Activated CD4-positive, alpha-beta T cell treated with anti-CD3 and anti-CD28 coated beads, Interleukin-2, amount 50 U/mL, for 4 hours (primary cell): ENCODE data around the gene ASXL1.

Source experiments
- DNase-seq, 2 experiments: peaks; one replicate each; pipeline ENCODE4 v3.0.0-alpha.2; 2020

ASXL1 gene

DNA sequence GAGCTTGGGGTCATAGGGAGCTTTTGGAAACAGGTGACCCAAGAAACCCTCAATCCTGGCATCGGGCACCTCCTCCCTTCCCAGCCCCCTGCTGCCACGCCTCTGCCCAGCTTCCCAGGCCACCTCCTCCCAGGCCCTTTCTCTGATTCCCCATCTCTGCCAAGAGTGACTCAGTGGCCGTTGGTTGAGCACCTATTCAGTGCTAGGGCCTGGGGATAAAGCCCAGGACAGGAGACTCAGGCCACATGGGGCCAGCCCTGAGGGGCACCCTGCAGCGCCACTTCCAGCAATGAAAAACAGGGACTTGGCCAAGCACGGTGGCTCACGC is 110.1 kb downstream of the ASXL1 start:
- no peak for DNase-seq

DNA sequence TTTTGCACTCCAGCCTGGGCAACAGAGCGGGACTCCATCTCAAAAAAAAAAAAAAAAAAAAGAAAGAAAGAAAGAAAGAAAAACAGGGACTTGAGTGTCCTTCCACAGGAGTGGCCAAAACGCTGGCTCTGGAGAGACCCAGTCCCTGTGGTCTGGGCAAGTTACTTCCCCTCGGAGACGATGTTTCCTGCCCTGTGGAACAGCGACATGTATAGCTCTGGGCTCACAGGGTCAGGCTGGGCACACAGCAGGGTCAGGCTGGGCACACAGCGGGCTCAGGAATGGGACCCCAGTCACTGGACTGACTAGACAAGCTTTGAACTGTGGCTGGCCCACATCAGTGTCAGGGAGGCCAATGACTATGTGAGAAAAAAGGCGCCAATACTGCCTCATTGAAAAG is 110.7 kb downstream of the ASXL1 start:
- DNase-seq = no peak

DNA sequence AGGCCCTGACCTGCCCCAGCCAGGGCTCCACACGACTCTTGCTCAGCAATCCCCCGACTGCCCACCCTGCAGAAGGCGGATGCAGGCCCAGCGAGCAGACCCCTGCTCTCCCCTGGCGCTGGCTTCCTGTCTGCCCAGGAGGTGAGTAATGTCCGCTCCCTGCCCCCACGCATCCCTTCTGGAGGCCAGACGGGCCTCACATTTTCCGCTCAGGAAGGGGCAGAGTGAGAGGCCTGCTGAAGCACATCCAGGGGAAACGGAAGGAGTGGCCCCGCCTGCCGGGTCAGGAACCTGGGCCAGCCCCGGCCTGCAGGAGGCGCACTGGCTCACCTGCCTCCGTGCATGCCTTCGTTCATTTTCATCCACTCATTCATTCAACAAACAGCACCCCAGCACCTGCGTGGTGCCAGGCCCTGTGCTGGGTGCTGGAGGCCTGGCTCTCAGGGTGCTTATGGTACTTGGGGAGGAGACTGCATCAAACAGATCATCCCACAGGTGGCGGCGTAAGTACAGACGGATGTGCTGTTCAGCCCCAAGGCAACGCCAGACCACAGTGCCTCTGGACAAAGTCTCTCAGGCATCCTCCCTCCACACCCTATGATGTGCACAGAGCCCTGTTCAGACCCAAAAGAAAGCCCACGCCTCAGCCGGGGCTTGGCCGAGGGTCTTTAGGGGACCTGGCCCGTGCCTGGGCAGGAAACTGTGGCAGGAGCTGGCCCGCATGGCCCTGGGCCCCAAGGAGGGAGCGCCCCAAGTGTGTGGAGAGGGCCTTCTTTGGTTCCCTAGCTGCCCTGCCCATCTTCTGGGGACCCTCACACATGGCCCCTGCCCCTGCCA is 112.1 kb downstream of the ASXL1 start:
- no peak for DNase-seq

DNA sequence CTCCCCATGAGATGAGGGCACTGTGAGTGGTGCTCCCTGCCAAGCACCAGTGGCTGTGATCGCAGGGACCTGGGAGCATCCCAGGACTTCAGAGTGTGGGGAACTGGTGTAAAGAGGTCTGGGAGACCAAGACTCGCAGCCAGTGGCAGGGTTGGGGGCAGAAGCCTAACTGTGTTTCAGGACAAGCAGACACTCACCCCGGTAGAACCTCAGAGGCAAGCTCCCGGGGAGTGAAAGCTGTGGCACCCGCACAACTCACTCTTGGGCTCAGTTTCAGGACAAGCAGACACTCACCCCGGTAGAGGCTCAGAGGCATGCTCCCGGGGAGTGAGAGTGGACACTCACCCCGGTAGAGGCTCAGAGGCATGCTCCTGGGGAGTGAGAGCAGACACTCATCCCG is 112.8 kb downstream of the ASXL1 start:
- DNase-seq = no peak

DNA sequence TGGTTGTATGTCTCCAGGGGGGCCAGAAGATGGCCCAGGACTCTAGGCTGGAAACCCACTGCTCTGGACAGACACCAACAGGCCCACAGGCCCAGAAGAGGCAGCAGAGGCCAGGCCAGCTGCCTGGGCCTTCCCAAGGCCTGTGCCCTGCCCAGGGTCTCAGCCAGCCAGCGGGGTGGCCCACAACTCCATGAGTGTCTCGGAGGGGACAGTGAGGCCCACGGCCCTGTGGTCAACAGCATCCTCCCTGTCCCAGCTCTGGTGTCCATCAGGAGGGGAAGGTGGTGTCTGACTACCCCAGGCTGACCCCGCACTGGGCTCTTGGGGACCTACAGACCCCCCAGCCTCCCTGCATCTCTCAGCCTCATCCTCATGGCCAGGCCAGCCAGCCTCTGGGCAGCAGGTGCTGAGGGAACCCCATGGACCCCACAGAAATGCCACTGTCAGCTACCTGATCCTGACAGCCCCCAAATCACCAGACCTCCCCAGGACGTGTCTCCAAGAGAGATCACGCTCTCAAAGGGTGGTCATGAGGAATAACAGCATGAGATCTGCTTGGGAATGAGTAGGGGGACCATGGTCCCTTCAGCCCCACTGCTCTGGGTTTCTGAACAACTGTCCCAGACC is 114.6 kb downstream of the ASXL1 start:
- DNase-seq = no peak

DNA sequence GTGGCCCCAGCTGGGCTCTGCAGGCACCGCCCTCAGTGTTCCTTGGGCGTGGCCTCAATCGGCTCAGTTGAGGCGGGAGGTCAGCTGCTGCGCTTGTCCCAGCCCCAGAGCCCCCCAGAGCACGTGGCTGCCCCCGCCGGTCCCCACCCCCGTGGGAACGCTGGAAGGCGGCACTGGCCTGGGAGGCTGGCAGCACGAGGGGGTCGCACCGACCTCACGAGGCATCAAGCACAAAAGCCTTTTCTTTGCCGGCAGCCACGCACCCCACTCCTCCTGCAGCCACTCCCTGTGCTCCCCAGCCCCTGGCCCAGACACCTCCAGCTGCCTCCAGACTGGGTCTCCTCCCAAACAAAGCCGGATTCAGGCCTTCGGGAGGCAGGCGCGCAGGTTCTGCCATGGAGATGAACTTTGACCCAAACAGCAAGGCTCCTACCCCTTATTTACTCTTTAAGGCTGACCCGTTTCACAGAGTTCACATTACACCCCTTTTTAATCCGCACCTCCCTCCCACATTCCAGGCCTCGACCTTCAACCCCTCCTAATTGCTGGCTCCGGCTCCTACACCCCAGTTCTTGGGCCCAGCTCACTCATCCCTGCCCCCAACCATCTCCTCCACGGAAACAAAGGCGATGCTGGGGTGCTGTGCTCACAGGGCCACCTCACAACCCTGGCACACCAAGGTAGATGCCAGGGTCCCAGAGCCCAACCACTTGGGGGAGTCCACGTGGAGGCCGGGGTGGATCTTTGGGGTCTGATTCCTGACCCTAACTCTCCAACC is 115.3 kb downstream of the ASXL1 start:
- no peak for DNase-seq

GRCh38 chr20:32474009-32474716 is 116.0 kb downstream of the ASXL1 start:
- no peak for DNase-seq

DNA sequence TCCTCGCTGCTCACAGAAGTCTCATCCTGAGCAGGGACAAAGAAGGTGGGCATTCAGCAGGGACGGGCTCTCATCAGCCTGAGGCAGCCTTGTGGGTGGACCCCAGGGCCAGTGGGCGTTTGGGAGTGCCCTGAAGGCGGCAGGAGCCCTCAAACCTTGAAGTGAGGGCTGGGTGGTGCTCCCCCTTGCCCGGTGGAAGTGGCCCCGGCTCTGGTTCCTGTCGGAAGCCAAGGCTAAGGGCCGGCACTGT is 116.5 kb downstream of the ASXL1 start:
- DNase-seq = no peak

DNA sequence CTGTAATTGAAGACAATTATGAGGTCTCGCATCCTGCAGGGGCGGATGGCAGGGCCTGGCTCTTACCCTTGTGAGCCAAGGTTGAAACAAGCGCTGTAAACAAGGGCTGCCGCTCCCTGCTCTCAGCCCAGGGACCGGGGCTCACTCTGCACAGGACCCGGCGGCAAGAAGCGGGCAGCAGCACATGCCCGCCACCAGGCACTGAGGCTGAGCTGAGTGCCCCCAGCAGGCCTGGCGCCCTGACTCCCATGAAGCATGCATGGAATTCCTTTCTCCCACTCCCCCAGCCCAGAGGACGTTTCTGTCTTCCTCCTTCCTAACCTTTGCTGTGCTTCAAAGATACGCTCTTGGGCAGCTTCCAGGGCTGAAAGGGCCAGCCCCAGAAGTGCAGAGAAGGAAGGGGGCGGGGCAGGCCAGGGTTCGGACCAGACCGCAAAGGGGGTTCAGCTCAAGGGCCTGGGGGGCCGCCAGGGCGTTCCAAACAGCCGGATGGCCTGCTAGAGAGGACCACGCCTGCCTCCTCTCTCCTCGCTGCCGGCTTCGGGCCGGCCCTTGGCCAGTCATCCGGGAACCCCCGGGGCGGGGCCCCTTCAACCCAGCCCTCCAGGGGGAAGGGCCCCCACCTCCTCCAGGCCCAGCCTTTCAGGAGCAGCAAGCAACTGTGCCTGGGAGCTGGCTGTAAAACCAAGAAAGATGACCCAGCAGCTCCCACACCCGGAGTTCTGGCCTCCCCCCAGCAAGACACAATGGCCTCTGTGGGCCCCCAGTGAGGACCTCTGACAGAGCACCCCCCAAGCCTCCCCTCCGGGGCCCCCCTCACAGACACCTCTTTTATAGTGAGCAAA is 117.1 kb downstream of the ASXL1 start:
- DNase-seq = no peak

GRCh38 chr20:32476684-32477593 is 118.8 kb downstream of the ASXL1 start:
- no peak for DNase-seq

- no peak for DNase-seq
Measured at GRCh38 chr20:32477594-32478512, 119.7 kb downstream of the ASXL1 start.

GRCh38 chr20:32478576-32478975 is 120.4 kb downstream of the ASXL1 start:
- DNase-seq = no peak

- no peak for DNase-seq
Measured at GRCh38 chr20:32479012-32479411, 120.9 kb downstream of the ASXL1 start.

- no peak for DNase-seq
Measured at GRCh38 chr20:32479697-32480171, 121.6 kb downstream of the ASXL1 start.

GRCh38 chr20:32480371-32481241 is 122.5 kb downstream of the ASXL1 start:
- DNase-seq = no peak

DNA sequence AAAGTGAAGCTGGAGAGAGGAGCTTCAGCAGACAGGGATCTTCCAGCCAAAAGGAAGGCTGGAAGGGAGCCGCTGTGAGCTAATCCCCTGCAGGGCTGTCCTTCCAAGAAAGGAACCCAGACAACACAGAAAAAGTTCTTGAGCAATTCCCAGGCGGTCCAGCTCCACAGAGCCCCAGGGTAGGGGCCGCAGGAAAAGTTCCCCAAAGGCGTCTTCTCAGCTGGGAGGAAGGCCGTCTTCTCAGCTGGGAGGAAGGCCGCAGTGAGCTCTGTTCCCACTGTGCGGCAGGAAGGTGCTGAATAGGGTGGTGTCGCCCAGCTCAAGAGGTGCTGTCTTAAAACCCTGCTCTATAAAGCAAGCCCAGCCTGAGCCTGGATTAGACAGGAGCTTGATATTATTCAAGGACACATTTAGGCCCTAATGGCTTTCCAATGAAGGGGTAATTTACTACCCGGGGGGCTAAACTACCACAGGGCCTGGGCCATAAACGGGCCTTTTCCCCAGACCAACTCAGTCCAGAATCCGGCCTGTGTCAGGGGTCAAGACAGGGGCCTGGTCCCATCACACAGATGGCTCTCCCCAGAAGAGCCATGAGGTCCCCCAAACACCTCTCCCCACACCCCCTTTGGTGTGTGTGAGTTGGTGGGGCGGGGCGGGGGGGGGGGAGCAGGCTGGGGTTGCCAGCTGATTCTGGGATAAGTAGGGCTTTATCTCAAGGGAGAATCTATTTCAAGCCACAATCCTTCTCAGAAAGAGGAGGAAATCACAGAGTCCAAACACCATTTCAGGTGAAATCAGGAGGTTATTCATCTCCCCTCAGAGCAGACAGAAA is 123.4 kb downstream of the ASXL1 start:
- DNase-seq = no peak

DNA sequence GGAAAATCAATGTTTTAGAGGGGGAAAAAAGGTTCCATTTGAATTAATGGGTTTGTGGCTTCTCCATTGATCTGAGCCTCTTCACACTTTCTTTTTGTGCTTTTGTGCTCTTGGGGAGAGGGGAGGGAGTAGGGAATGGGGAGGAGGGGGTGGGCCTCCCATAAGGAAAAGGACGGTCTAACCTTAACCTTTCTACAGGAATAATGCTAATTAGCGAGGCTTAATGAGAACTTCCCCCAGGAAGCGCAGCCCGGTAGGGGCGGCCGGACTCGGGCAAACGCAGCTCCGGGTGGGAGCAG is 124.0 kb downstream of the ASXL1 start:
- DNase-seq = no peak

- no peak for DNase-seq
Measured at GRCh38 chr20:32482442-32483261, 124.5 kb downstream of the ASXL1 start.
